Activated CD4-positive, CD25-positive, alpha-beta regulatory T cell treated with anti-CD3 and anti-CD28 coated beads, Interleukin-2, amount 50 U/mL, for 16 hours (primary cell): Measurements from ENCODE around the gene IRS2.

Experiments used
- DNase-seq: peaks from one replicate; pipeline ENCODE4 v3.0.0-alpha.2; 2020; ENCODE audit warnings: low read depth, low spot score

IRS2 gene

GRCh38 chr13:109807345-109807744 is 21.0 kb upstream of the IRS2 start:
- DNase-seq, result no peak

GRCh38 chr13:109804654-109805053 is 18.3 kb upstream of the IRS2 start:
- DNase-seq, result no peak

DNA sequence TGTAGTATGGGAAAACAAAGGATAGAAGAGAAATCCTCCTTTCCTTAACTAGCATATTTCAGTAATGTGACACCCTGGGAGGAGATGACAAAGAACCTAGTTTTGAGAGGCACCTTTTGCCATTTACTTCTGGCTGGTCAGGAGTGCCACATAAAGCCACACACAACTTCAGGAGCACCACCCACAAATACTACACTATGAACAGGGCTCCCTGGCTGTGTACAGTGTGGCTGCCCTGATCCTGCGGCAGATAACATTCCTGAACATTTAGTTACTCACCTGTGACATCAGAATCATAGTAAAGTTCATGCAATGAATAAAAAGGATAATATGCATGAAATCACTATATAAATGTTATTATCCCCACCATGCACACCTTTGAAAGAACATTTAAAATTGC is 17.4 kb upstream of the IRS2 start:
- no peak for DNase-seq

- no peak for DNase-seq
Measured at GRCh38 chr13:109802936-109803335, 16.6 kb upstream of the IRS2 start.

- no peak for DNase-seq
Measured at GRCh38 chr13:109795011-109795410, 8.6 kb upstream of the IRS2 start.

DNA sequence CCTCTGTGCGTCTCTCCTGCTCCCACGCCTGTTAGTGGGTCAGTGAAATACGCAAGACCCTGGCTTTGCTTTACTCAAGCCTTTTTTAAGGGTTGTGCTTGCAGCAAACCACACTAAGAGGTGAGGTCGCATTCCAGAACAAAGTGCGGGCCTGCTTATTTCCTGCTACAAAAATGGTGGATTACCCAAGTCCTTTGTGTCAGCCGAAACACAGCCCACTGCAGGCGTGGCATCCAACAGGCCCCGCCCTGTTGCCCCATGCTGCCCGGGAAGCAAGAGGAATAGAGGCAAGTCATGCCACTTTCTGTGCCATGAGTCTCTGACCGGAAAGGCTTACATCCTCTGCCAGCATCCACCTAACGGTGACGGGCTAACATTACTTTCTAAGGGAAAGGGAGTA is 7.7 kb upstream of the IRS2 start:
- DNase-seq, result no peak

- no peak for DNase-seq
Measured at GRCh38 chr13:109792416-109793059, 6.2 kb upstream of the IRS2 start.

DNA sequence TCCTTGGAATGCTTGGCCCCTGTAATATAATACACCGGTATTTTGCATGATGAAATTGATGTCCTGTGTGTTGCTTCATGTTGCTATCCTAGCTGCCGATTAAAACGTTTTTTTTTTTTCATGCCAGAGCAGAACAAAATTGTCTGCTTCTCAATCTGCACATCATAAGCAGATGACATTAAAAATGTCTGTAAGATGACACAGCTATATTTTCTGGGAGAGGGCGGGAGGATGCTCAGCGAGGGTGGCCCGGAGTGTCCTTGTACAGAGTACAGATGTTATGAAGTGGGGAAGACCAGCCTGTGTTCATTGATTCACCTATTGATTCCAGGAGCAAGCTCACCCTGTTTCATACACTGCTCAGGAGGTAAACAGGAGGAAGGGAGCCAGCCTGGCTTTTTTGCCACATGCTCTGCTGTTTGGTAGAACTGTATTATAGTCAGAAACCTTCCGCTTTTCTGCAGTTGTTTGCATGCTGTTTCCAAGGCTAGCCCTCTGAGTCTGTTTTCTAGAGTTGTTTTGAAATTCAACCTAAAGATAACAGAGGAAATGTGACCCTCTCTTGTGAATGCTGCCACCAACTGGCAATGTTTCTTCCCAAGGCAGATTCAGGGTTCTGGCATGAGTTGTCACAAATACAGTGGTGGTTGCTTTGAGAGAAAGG is 4.7 kb upstream of the IRS2 start:
- DNase-seq, result no peak

GRCh38 chr13:109790086-109790485 is 3.7 kb upstream of the IRS2 start:
- no peak for DNase-seq

DNA sequence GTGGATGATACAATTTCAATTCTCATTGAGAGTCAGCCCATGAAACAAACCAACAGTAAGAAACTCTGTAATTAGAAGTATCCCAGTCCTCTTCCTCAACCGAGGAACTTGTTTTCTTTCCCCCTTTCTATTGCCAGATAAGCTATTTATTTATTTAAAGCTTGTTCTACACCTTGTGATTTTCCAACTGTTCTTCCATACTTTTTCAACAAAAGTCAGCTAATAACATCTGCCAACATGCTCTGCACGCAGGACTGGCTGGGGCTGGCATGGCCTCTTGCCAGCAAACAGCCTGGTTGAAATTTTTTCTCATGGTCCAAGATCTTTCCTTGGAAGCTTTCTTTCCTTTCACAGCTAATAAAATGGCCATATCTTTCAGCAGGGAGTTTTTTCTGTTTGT is 2.9 kb upstream of the IRS2 start:
- DNase-seq, result no peak

- no peak for DNase-seq
Measured at GRCh38 chr13:109788372-109789111, 2.2 kb upstream of the IRS2 start.

DNA sequence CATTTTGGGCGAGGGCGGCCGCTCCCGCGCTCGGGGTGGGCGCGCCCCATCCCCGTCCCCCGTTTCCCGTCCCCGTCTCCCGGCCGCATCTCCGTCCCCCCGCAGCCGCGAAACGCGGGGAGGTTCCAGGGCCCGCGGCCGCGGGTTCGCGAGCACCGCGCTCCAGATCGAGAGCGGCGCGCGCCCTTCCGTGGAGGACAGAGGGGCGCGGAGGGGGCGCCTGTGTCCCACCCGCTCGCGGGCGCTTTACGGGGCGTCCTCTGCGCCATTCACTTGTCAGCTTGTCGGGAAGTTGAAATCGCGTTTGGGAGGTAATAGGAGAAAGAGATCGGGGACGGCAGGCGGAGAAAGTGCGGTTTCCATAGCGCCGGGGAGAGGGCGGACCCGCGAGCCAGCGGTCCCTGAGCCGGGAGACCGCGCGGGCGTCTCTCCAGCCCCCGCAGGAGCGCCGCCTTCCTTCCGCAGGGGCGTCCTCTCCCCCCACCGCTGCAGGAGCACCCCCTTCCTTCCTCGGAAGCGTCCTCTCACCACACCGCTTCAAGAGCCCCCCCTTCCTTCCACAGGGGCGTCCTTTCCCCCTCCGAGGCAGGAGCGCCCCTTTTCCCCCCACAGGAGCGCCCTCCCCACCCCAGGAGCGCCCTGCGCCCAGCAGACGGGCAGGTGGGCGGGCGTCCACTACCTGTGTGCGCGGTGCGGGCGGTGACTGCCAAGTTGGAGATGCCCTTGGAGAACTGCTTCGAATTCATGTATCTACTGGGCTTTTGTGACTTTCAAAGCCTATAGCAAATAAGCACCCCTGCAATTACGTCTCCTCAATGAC is 962 bp upstream of the IRS2 start:
- no peak for DNase-seq

DNA sequence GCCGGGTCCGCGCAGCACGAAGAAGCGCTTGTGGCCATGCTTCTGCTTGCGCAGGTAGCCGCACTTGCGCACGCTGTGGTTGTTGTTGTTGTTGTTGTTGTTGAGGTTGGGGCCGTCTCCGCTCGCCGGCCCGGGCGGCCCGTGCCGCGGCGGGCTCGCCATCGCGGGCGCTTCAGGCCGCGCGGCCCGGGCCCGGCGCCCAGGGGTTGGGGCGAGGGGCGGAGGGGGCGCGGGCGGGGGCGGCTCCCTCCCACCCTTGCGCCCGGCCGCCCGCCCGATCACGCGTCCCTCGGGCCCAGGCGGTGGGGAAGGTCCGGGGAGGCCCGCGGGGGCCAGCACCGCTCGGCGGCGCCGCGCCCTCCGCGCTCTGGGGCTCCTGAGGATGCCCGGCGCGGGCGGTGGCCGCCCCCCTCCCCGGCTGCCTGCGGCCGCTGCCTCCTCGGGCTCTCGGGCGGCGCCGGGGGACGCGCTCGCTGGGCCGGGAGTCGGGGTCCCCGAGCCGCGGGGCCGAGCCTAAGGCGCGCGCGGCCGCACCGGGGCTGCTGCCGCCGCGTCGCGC is 412 bp downstream of the IRS2 start:
- DNase-seq, result no peak

GRCh38 chr13:109785141-109785891 is 1.1 kb downstream of the IRS2 start:
- DNase-seq, result no peak

DNA sequence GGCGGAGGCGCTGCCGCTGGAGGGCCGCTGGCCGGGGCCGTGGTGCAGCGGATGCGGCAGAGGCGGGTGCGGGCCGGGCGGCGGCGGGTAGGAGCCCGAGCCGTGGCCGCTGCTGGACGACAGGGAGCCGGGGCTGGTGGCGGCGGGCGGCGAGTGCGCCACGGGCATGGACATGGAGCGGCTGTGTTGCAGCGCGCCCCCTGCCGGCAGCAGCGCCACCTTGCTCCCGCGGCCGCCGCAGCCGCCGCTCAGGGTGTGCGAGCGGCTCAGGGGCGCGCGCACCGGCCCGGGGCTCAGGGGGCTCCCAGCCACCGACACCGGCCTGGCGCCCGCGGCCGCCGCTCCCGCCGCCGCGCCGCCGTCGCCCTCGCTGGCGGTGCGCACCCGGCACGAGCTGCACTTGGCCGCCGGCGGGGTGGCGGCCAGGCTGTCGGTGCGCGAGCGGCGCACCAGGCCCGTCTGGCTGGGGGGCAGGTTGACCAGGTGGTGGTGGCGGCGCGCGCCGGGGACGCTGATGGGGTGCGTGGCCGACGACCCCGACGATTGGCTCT is 1.7 kb downstream of the IRS2 start:
- no peak for DNase-seq

- DNase-seq, result no peak
Measured at GRCh38 chr13:109783815-109784589, 2.4 kb downstream of the IRS2 start.

- no peak for DNase-seq
Measured at GRCh38 chr13:109783447-109783814, 3.0 kb downstream of the IRS2 start.

DNA sequence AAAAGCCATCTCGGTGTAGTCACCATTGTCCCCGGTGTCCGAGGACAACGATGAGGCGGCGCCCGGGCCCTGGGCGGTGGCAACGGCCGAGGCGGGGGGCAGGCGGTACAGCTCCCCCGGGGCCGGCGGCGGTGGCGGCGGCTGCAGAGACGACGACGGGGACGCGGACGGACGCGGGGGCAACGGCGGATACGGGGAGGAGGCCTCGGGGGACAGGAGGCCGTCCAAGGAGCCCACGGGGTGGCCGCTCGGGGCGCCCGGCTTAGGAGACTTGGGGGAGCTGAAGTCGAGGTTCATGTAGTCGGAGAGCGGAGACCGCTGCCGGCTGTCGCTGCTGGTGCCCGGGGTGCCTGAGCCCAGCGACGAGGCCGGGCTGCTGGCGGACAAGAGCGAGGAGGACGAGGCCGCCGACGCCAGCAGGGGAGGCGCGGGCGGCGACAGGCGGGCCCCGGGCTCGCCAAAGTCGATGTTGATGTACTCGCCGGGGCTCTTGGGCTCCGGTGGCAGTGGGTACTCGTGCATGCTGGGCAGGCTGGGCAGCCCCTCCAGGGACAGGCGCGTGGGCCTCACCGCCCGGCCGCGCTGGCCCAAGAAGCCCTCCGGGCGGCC is 3.5 kb downstream of the IRS2 start:
- DNase-seq, result no peak

GRCh38 chr13:109782066-109782822 is 4.1 kb downstream of the IRS2 start:
- no peak for DNase-seq
